Heart left ventricle (tissue), 16 donors: ENCODE measurements around the gene ATRNL1. TPM values are rescaled to one million over a fixed set of nuclear protein-coding genes. Genes with fewer than 3 reads are reported as not detected.

Experiments
- ATAC-seq, 4 donors: fragments of 200-7000 bp; cut with Tn5 transposase; one replicate each; pipeline ENCODE4 v1.9.1; 2020 to 2022; ENCODE audit warnings: moderate library complexity in 4 of 4, mild to moderate bottlenecking in 3 of 4, moderate number of reproducible peaks in 1 of 4
- DNase-seq, 5 donors: peaks; one replicate each; pipeline ENCODE4 v3.0.0-alpha.2; 2020
- H3K27ac ChIP-seq, 12 donors: fragments of 200-600 bp; sonication (generic) in 4 of 12; one replicate each; pipeline versions ENCODE4 v1.5.0 to v1.8.0; 2016 to 2022; ENCODE audit warnings: mild to moderate bottlenecking in 2 of 12
- H3K27me3 ChIP-seq, 9 donors: fragments of 200-600 bp; sonication (generic) in 2 of 9; one replicate each; pipeline versions ENCODE4 v1.5.1 to v1.8.0; 2016 to 2022; ENCODE audit warnings: mild to moderate bottlenecking in 3 of 9
- H3K36me3 ChIP-seq, 9 donors: fragments of 200-600 bp; sonication (generic) in 2 of 9; one replicate each; pipeline versions ENCODE4 v1.5.0 to v1.8.0; 2018 to 2022; ENCODE audit warnings: mild to moderate bottlenecking in 2 of 9
- H3K4me1 ChIP-seq, 12 donors: fragments of 200-600 bp; sonication (generic) in 4 of 12; one replicate each; pipeline versions ENCODE4 v1.5.0 to v1.8.0; 2016 to 2022; ENCODE audit warnings: mild to moderate bottlenecking in 3 of 12
- H3K4me3 ChIP-seq, 12 donors: fragments of 200-600 bp; sonication (generic) in 4 of 12; one replicate each; pipeline versions ENCODE4 v1.5.0 to v1.8.0; 2017 to 2022; ENCODE audit warnings: mild to moderate bottlenecking in 9 of 12, moderate library complexity in 4 of 12
- H3K9me3 ChIP-seq, 12 donors: fragments of 200-600 bp; sonication (generic) in 4 of 12; one replicate each; pipeline versions ENCODE4 v1.5.0 to v1.8.0; 2016 to 2022; ENCODE audit warnings: mild to moderate bottlenecking in 1 of 12
- POLR2A ChIP-seq, 2 donors: fragments of 450-650 bp; IDR thresholded peaks; one replicate each; pipeline ENCODE4 v1.6.1; 2017; ENCODE audit warnings: antibody characterized with exemption in 2 of 2, mild to moderate bottlenecking in 2 of 2, moderate library complexity in 2 of 2
- WGBS, 4 donors: extraction: QIAGEN DNeasy Blood & Tissue Kit in 2 of 4; methylation state at CpG; one replicate each; pipeline versions ENCODE4 v1.1.5 to v1.1.7; 2013 to 2018; 5-methylcytosine and 5-hydroxymethylcytosine counted together
- intact Hi-C, 10 donors: fragments of 100-400 bp; cut with DNase I; formaldehyde crosslinking; loops; one replicate each; pipeline versions ENCODE4 v1.11.1 to v1.14.2; 2022
- polyA plus RNA-seq, 2 donors: library from polyadenylated mRNA; stranded (reverse); fragments of 200-250 nt; gene quantifications; one replicate each; pipeline ENCODE4 v1.2.3, GENCODE V29; 2013
- total RNA-seq, 9 donors: library from RNA; depleted of rRNA in 2 of 9; stranded (reverse); fragments of >200 nt in 2 of 9; fragmentation: NEBNext Ultra II Directional in 3 of 9; extraction: Animal tissue kit (Norgen Biotek cat#: 25700) in 3 of 9; gene quantifications; one replicate each; pipeline versions ENCODE4 v1.1.0 to v1.2.4, GENCODE V29; 2016 to 2023
- TF ChIP-seq, protein P1 (sequence below), 12 donors: fragments of 200-600 bp; sonication (generic) in 4 of 12; IDR thresholded peaks; one replicate each; pipeline versions ENCODE4 v1.5.0 to v1.8.0; 2018 to 2022; ENCODE audit warnings: antibody characterized with exemption in 12 of 12, mild to moderate bottlenecking in 5 of 12
- donor health status: ischemic (EF 13 %, LVEDD 7.1; RV severe dilation, severe dysfunction).
- donor health status: healthy with polysubstance abuse.
- donor health status: DM: no; HTN: yes; CAD: no.
- donor health status: DM: no; HTN: no; CAD: no.
- donor health status: ischemic (EF 25% LVEDD 6.9; RV normal size, moderate dysfunction).
- donor health status: ischemic (EF 25% LVEDD 5.7; RV mildly dilated, moderate dysfunction).
- donor health status: healthy.
- donor health status: DM: yes; HTN: yes; CAD: no.
- donor health status: ischemic (EF 35%, LVEDD 5.7; RV mildly dilated, moderate dysfunction).
- donor health status: nonischemic (EF 11% LVEDD 7.7; RV severe dilation, severe dysfunction).
- donor health status: DM: yes; HTN: yes; CAD: no.
- donor health status: PGD.
- donor health status: ischemic (EF 29% LVEDD 5.4; RV normal size, mild dysfunction).
- donor health status: nonischemic (EF 23%, LVEDD 6.1; RV moderate dilation, normal function).

Gene ATRNL1
- total and polyA plus RNA-seq, 11 donors: 0.13 to 28.5 (median 3.0) TPM

DNA sequence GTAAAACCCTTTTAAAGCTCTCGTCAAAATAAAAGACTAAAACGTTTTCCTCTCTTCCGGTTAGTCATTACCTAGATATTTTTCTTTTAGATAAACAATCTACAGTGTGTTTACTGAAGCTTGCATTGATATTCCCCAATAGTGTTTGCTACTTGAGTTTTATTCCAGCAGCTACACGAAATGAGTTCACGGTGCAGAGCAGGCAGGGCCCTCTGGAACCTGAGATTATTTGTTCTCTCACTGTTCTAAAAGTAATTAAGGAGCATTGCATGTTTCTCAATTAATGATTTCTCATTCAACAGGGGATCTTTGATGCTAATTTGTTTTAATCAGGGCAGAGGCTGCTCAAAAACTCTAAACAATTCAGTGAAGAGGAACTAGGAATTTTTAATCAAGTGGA lies 860.1 kb downstream of the ATRNL1 start:
- no peak overlapping the region for H3K4me3 ChIP-seq
- DNase-seq: no peak
- TF ChIP-seq, protein P1, sequence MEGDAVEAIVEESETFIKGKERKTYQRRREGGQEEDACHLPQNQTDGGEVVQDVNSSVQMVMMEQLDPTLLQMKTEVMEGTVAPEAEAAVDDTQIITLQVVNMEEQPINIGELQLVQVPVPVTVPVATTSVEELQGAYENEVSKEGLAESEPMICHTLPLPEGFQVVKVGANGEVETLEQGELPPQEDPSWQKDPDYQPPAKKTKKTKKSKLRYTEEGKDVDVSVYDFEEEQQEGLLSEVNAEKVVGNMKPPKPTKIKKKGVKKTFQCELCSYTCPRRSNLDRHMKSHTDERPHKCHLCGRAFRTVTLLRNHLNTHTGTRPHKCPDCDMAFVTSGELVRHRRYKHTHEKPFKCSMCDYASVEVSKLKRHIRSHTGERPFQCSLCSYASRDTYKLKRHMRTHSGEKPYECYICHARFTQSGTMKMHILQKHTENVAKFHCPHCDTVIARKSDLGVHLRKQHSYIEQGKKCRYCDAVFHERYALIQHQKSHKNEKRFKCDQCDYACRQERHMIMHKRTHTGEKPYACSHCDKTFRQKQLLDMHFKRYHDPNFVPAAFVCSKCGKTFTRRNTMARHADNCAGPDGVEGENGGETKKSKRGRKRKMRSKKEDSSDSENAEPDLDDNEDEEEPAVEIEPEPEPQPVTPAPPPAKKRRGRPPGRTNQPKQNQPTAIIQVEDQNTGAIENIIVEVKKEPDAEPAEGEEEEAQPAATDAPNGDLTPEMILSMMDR (IDR thresholded peaks at IDR 0.05): no peak
- no peak for TF ChIP-seq POLR2A (IDR thresholded peaks at IDR 0.05)
- H3K27ac ChIP-seq: no peak overlapping the region
- peaks cover 0 to 13% (median 0%) of the 10 kb centered on the region in 12 donors for H3K4me1 ChIP-seq
- H3K27me3 ChIP-seq: no peaks in the 10 kb centered on the region
- intact Hi-C loops: loop anchor here in 2 of 10 donors (10.0 kb wide), 1 partner anchor 332 kb away; no protein-coding TSS in a partner anchor
- H3K36me3 ChIP-seq: no peaks in the 10 kb centered on the region
- no peak for ATAC-seq
- 72 to 86% (median 80%) methylated on average over 5 of the region's 5 CpGs for WGBS, 4 donors
- no peaks in the 10 kb centered on the region for H3K9me3 ChIP-seq

DNA sequence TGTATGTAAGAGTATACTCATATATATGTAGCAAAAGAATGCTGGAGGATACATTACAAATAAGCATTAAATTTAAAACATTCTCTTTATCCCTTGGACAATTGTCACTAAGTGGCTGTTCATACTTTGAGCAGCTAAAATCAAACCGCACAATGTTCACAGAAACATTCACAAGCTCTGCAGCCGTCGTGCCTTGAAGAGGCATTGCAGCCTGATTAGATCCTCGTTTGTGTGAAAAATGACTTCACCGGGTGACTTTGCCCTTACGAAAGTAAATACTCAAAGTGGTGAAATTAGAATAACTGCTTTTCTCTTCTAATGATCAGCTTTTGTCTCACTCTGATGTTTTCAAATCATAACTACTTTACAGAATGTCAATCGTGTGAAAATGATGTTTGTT lies 860.8 kb downstream of the ATRNL1 start:
- no peaks in the 10 kb centered on the region for H3K9me3 ChIP-seq
- intact Hi-C loops: loop anchor here in 2 of 10 donors (10.0 kb wide), 1 partner anchor 331 kb away; no protein-coding TSS in a partner anchor
- no peak overlapping the region for H3K4me3 ChIP-seq
- TF ChIP-seq POLR2A (IDR thresholded peaks at IDR 0.05): no peak
- TF ChIP-seq, protein P1 (IDR thresholded peaks at IDR 0.05): no peak
- H3K27me3 ChIP-seq: no peaks in the 10 kb centered on the region
- no peak overlapping the region for H3K27ac ChIP-seq
- H3K36me3 ChIP-seq: no peaks in the 10 kb centered on the region
- 79 to 87% (median 84%) methylated on average over 7 of the region's 7 CpGs for WGBS, 4 donors
- ATAC-seq (no peak), DNase-seq (no peak)
- peaks cover 0 to 13% (median 0%) of the 10 kb centered on the region in 12 donors for H3K4me1 ChIP-seq

DNA sequence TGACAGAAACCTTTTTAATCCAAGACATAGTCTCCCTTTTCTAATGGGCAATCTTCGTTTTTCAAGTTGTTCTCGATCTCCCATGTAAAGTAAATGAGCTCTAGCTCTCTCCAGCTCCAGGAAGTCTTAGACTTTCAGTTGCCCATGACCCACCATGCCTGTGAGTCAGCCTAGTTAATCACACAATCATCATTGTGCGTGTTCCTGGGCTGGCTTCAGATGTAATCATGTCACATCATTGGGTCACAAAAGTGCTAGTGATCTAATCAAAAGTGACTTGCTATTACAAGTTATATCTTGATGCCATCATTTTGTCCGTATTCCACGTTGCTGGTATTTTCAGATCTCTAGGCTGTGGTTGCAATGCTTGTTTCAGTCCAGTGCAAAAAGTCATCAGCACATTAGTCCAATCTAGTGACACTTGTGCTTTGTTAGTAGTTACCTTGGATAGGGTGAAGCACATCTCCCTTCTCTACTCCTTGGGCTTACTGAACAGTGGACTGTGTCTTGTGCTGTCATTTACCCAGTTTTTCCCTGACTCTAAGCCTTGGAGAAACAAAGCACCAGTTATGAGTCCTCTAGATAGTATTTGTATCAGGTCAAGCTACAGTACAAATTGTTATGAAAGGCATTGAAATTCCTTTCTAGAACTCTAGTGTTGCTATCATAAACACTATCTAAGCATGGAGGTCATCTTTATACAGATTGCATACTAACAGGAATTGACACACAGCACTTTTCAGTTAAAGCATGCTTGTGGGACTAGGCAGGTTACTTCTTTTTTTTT lies 863.3 kb downstream of the ATRNL1 start:
- Histone ChIP-seq H3K27me3 (no peaks in the 10 kb centered on the region), H3K9me3 (no peaks in the 10 kb centered on the region), H3K27ac (no peak overlapping the region), H3K4me1 (peaks cover 0 to 3% (median 0%) of the 10 kb centered on the region in 12 donors), H3K4me3 (no peak overlapping the region), H3K36me3 (no peaks in the 10 kb centered on the region)
- no peak for ATAC-seq
- intact Hi-C loops: loop anchor here in 2 of 10 donors (10.0 kb wide), 1 partner anchor 328 kb away; no protein-coding TSS in a partner anchor
- DNase-seq: no peak
- whole genome bisulfite sequencing, 4 donors: 83 to 92% (median 89%) methylated on average over 5 of the region's 5 CpGs
- no peak for TF ChIP-seq POLR2A (IDR thresholded peaks at IDR 0.05)
- TF ChIP-seq, protein P1 (IDR thresholded peaks at IDR 0.05): no peak

DNA sequence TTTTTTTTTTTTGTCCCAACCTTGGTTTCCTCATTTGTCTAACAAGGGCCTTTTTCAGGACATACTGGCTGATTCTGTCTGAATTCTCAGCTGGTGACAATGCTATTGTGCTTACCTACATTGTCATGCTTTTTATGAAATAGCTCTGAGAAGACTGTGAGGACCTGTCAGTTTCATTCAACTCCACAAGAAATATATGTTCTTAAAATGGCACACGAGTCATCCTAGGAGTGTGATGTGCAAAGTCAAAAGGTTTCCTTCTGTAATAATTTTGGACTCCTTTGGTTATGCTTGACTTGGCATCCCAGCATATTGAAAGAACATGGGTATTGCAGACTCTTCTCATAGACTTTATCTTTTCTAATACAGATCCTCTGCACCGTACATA lies 863.8 kb downstream of the ATRNL1 start:
- Histone ChIP-seq H3K36me3 (no peaks in the 10 kb centered on the region), H3K27ac (no peak overlapping the region), H3K4me3 (no peak overlapping the region), H3K4me1 (no peaks in the 10 kb centered on the region), H3K27me3 (no peaks in the 10 kb centered on the region), H3K9me3 (no peaks in the 10 kb centered on the region)
- DNase-seq: no peak
- intact Hi-C loops: loop anchor here in 2 of 10 donors (10.0 kb wide), 1 partner anchor 328 kb away; no protein-coding TSS in a partner anchor
- no peak for TF ChIP-seq POLR2A (IDR thresholded peaks at IDR 0.05)
- TF ChIP-seq, protein P1 (IDR thresholded peaks at IDR 0.05): no peak
- no peak for ATAC-seq
- 78 to 95% (median 89%) methylated on average over 2 of the region's 2 CpGs for WGBS, 4 donors
